IPS-18c (cell line): ENCODE measurements around the gene EIF6.

ENCODE experiments used
- H3K4me3 ChIP-seq: 2 replicates; pipeline ENCODE4 v1.7.0; 2013; ENCODE audit warnings: low read depth, mild to moderate bottlenecking, low read length, moderate library complexity; ENCODE audit not compliant: insufficient read depth
- H3K9me3 ChIP-seq: one replicate; pipeline ENCODE4 v1.6.1; 2013; ENCODE audit warnings: mild to moderate bottlenecking, low read length, moderate library complexity; ENCODE audit not compliant: control insufficient read depth, insufficient read depth

Gene EIF6

GRCh38 chr20:35287509-35288324 is 3.1 kb upstream of the EIF6 start:
- peaks cover 2% of the 10 kb centered on the region for H3K9me3 ChIP-seq

DNA sequence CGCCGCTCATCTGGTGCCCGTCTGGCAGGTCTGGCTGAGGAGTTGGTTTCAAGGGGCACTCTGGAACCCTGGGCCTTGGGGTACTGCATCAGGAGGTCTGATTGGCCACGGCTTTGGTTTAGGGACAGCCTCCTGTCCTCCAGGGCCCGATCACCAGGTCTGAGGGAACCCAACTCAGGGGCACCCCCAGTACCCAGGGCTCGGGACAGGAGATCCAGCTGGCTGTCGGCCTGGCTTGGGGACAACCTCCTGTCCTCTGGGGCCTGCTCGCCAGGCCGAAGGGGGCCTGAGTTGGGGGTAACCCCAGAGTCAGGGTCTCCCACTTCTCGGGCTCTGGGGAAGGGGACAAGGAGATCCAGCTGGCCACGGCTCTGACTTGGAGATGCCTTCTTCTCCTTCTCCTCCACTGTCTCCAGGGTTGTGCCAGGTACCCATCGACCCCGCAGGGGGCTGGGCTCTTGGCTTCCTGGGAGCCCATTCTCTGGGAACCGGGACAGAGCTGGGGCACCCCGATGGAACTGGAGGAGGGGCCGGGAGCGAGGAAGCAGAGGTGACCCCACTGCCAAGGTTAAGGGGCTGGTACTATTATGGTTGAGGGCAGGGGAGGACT is 2.4 kb upstream of the EIF6 start:
- H3K9me3 ChIP-seq = no peaks in the 10 kb centered on the region
- no peak overlapping the region for H3K4me3 ChIP-seq

More at GRCh38 chr20:35287509-35288324, 3.1 kb upstream of the EIF6 start:
- H3K4me3 ChIP-seq = no peak overlapping the region

DNA sequence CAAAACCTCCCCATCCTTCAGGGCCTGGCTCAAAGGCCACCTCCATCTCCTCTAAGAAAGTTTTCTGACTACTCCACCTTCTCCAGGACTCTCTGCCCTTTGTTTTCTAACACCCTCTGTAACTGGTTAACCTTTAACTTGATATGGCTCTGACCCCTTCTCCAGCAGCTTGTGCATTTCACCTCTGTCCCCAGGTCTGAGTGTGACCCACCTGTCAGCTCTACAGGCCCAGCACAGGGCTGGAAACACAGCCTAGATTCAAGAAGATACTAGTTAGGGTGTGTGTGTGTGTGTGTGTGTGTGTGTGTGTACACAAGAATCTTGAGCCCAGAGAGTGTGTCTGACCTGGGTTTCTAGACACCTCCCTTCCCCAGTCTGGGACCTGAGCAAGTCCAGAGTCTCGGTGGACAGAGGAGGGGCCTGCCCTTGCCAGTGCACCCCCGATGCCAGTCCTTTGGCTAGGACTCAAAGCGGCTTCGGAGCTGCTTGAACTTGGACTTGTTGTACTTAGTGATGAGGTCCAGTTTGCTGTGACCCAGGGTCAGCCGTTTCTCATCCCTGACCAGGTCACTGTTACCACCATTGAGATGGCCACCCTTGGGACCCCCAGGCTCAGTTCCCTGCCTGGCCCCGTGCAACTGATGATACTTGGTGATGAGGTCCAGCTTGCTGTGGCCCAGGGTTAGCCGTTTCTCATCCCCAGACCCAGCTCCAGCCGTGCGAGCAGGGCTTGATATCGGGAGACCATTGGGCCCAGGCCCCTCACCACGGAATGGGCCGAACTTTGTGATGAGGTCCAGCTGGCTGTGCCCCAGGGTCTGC is 1.7 kb upstream of the EIF6 start:
- no peak overlapping the region for H3K4me3 ChIP-seq

DNA sequence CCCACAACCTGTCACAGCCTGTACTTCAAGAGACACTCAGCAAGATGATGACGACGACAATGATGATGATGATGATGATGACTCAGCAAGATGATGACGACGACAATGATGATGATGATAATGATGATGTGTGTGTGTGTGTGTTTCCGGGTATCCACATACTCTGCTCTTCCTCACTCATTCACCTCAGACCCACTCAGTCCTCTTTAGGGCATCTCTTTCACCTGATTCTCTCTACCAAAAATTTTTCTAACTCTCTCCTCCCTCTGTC is 1.2 kb upstream of the EIF6 start:
- no peak overlapping the region for H3K4me3 ChIP-seq
- H3K9me3 ChIP-seq = no peaks in the 10 kb centered on the region

More for the DNA sequence above, 1.7 kb upstream of the EIF6 start:
- H3K9me3 ChIP-seq = no peaks in the 10 kb centered on the region

GRCh38 chr20:35284992-35285805 is 627 bp upstream of the EIF6 start:
- H3K9me3 ChIP-seq = no peaks in the 10 kb centered on the region
- peak overlapping the region; percentile 97 for H3K4me3 ChIP-seq

DNA sequence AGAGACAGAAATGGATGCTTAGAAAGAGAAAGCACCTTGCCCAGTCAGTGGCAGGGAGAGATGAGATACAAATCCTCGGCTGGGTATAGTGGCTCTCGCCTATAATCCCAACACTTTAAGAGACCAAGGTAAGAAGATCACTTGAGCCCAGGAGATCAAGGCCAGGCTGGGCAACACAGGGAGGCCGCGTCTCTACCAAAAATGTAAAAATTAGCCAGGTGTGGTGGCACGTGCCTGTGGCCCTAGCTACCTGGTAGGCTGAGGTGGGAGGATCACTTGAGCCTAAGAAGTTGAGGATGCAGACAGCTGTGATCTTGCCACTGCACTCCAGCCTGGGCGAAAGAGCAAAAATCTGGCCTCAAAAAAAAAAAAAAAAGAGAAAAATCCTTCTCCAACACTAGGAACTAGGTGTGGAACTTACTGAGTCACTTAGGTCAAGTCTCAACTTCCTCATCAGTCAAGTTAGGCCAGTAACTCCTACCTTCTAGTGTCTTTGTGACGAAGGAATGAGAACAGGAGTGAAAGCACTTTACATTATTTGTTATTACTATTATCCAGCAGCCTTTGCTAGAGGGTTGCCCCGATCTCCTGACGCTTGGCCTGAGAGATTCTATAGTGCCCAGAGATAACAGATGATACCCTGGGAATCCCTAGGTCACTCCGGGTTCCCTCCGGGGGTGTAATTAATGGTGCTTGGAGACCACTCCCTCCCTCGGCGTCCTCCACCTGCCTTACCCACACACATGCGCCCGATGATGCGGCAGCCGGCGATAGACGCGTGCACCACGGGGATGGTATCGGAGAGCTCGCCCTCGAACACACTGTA is 918 bp downstream of the EIF6 start:
- Histone ChIP-seq H3K9me3 (peaks cover 3% of the 10 kb centered on the region), H3K4me3 (peak overlapping the region; percentile 97)

- Histone ChIP-seq H3K9me3 (peaks cover 3% of the 10 kb centered on the region), H3K4me3 (no peak overlapping the region)
Observed at GRCh38 chr20:35281506-35282101, 3.0 kb downstream of the EIF6 start.

GRCh38 chr20:35280523-35280922 is 4.0 kb downstream of the EIF6 start:
- no peak overlapping the region for H3K4me3 ChIP-seq
- H3K9me3 ChIP-seq = peaks cover 3% of the 10 kb centered on the region

- Histone ChIP-seq H3K4me3 (no peak overlapping the region), H3K9me3 (peaks cover 3% of the 10 kb centered on the region)
Observed at GRCh38 chr20:35279533-35280174, 4.9 kb downstream of the EIF6 start.

DNA sequence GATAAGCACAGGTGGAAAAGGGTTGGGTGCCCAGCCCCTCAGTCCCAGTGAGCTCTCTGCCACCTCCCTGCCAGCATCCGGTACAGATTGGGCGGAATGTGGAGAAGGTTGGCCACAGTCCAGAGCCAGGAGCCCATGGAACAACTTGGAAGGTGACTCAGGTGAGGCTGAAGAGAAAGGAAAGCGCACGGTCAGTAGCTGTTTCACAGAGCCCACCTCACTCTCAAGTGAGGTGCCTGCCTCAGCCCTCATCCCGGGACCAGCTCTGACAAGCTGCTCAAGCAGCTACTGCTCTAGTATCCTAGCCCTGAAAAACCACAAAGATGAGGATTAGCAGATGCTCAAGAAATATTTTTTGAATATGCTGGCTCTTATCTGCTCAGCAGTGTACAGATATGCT is 5.5 kb downstream of the EIF6 start:
- no peak overlapping the region for H3K4me3 ChIP-seq
- H3K9me3 ChIP-seq = peaks cover 3% of the 10 kb centered on the region

GRCh38 chr20:35277531-35278395 is 6.8 kb downstream of the EIF6 start, which contains the start of gene MMP24OS:
TSS of gene MMP24OS (minus strand) at chr20:35278122. CDS start at chr20:35277929, 193 bp downstream.
- H3K9me3 ChIP-seq = peaks cover 3% of the 10 kb centered on the region
- peak within 1 kb of the TSS; percentile 79 for H3K4me3 ChIP-seq

- peak overlapping the region; percentile 79 for H3K4me3 ChIP-seq
- peaks cover 3% of the 10 kb centered on the region for H3K9me3 ChIP-seq
Observed at GRCh38 chr20:35277127-35277526, 7.4 kb downstream of the EIF6 start.

- Histone ChIP-seq H3K4me3 (no peak overlapping the region), H3K9me3 (peaks cover 3% of the 10 kb centered on the region)
Observed at GRCh38 chr20:35276408-35276807, 8.2 kb downstream of the EIF6 start.

DNA sequence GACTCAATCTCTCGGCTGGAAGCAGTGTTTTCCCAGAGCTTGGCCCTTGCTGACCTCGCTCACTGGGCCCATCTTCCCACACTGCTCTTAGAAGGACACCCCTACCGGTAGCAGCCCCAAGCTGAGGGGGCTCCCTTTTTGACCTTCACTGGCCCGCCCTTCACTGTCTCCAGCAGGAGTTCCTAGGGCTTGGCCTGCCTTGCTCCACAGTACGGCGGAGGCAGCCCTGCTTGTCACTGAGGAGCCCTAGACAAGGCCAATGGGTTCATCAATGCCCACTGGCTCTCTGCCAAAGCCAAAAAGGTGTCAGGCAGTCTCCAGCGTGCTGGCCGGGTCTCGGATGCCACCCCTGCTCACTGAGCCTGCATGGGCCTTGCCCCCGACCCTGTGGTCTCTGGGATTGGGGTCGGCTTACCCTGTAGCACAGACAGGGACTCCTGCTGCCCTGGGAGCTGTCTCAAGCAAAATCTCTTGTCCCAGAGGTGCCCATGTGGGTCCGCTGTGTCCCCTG is 8.8 kb downstream of the EIF6 start:
- H3K4me3 ChIP-seq = no peak overlapping the region
- peaks cover 3% of the 10 kb centered on the region for H3K9me3 ChIP-seq
